GM12892 (cell line): Measurements from ENCODE around the gene BEST2.

Experiments used
- DNase-seq: peaks from one replicate; pipeline ENCODE4 v3.0.0; 2011; ENCODE audit not compliant: insufficient read length
- FAIRE-seq: peaks from 2 replicates; lab custom pipeline; 2011; peaks lifted over from hg19 to GRCh38; lab: Jason Lieb, UNC
- POLR2A ChIP-seq: IDR thresholded peaks from 2 replicates; pipeline ENCODE4 v1.6.1; 2011; ENCODE audit warnings: low read depth, low read length, control low read depth
- POLR2AphosphoS5 ChIP-seq: IDR thresholded peaks from 2 replicates; pipeline ENCODE4 v1.6.1; 2011; ENCODE audit warnings: low read depth, low read length, control low read depth
- TAF1 ChIP-seq: IDR thresholded peaks from 2 replicates; pipeline ENCODE4 v1.6.1; 2011; ENCODE audit warnings: low read depth, mild to moderate bottlenecking, control low read depth, low read length, borderline replicate concordance

The BEST2 gene

GRCh38 chr19:12736995-12737834, 14.4 kb upstream of the BEST2 start, which contains the start of gene GET3:
GET3 (plus strand) TSS chr19:12737497; CDS start chr19:12737506, 9 bp downstream.
- TF ChIP-seq TAF1, result peak; percentile 94
- peak; percentile 93 for TF ChIP-seq POLR2A
- peak; percentile 75 for TF ChIP-seq POLR2AphosphoS5
- FAIRE-seq (peak; percentile 96), DNase-seq (peak; percentile 93)

- no peak for FAIRE-seq
- TF ChIP-seq TAF1, result no peak
- no peak for DNase-seq
Measured at GRCh38 chr19:12737835-12738351, 13.7 kb upstream of the BEST2 start.

- no peak for TF ChIP-seq TAF1
- no peak for TF ChIP-seq POLR2A
- TF ChIP-seq POLR2AphosphoS5, result no peak
- no peak for FAIRE-seq
- DNase-seq, result no peak
Measured at GRCh38 chr19:12745166-12745897, 6.3 kb upstream of the BEST2 start.

GRCh38 chr19:12748489-12748888, 3.1 kb upstream of the BEST2 start:
- no peak for FAIRE-seq
- DNase-seq, result no peak
- TF ChIP-seq TAF1 (no peak), POLR2A (no peak), POLR2AphosphoS5 (no peak)

GRCh38 chr19:12749938-12750521, 1.6 kb upstream of the BEST2 start:
- FAIRE-seq, result no peak
- TF ChIP-seq POLR2AphosphoS5, result no peak
- no peak for TF ChIP-seq TAF1
- no peak for TF ChIP-seq POLR2A
- DNase-seq, result no peak

GRCh38 chr19:12750851-12751250, 740 bp upstream of the BEST2 start:
- no peak for TF ChIP-seq POLR2A
- TF ChIP-seq TAF1, result no peak
- TF ChIP-seq POLR2AphosphoS5, result no peak
- no peak for FAIRE-seq
- DNase-seq, result no peak

GRCh38 chr19:12752056-12752781, 628 bp downstream of the BEST2 start:
- FAIRE-seq (no peak), DNase-seq (no peak)
- TF ChIP-seq POLR2A (no peak), TAF1 (no peak), POLR2AphosphoS5 (no peak)

GRCh38 chr19:12754465-12755196, 3.0 kb downstream of the BEST2 start:
- no peak for DNase-seq
- no peak for TF ChIP-seq TAF1
- TF ChIP-seq POLR2A, result no peak
- no peak for TF ChIP-seq POLR2AphosphoS5
- FAIRE-seq, result no peak

GRCh38 chr19:12756150-12756883, 4.7 kb downstream of the BEST2 start:
- FAIRE-seq (no peak), DNase-seq (no peak)
- TF ChIP-seq POLR2A (no peak), TAF1 (no peak), POLR2AphosphoS5 (no peak)
